NB4 (cell line): ENCODE measurements around the gene SAG.

ENCODE experiments used
- TF ChIP-seq, protein P1 (sequence below): IDR thresholded peaks from one replicate; pipeline ENCODE4 v1.5.1; 2012; ENCODE audit warnings: low read depth, low read length
- TF ChIP-seq, protein P2 (sequence below): IDR thresholded peaks from 2 replicates; pipeline ENCODE4 v1.6.1; 2011; ENCODE audit warnings: low read depth, low read length

GRCh38 chr2:233332125-233332524, 24.5 kb downstream of the SAG start:
- TF ChIP-seq, protein P1, sequence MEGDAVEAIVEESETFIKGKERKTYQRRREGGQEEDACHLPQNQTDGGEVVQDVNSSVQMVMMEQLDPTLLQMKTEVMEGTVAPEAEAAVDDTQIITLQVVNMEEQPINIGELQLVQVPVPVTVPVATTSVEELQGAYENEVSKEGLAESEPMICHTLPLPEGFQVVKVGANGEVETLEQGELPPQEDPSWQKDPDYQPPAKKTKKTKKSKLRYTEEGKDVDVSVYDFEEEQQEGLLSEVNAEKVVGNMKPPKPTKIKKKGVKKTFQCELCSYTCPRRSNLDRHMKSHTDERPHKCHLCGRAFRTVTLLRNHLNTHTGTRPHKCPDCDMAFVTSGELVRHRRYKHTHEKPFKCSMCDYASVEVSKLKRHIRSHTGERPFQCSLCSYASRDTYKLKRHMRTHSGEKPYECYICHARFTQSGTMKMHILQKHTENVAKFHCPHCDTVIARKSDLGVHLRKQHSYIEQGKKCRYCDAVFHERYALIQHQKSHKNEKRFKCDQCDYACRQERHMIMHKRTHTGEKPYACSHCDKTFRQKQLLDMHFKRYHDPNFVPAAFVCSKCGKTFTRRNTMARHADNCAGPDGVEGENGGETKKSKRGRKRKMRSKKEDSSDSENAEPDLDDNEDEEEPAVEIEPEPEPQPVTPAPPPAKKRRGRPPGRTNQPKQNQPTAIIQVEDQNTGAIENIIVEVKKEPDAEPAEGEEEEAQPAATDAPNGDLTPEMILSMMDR, result no peak
- TF ChIP-seq, protein P2, sequence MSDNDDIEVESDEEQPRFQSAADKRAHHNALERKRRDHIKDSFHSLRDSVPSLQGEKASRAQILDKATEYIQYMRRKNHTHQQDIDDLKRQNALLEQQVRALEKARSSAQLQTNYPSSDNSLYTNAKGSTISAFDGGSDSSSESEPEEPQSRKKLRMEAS, result no peak
